Astrocyte (in vitro differentiated cells and primary cell): ENCODE data around the gene ABCC2. TPM values are rescaled to one million over a fixed set of nuclear protein-coding genes. Genes with fewer than 3 reads are reported as not detected.
"Not testable (repeated sequence)": the region's sequence is repeated elsewhere in the genome, so short reads cannot be mapped to it uniquely, and the experiment has no call there.

Source experiments
- DNase-seq: peaks from one replicate; pipeline ENCODE4 v3.0.0-alpha.2; 2010; ENCODE audit warnings: low read depth
- FAIRE-seq: peaks from 2 replicates; lab custom pipeline; 2011; peaks lifted over from hg19 to GRCh38; lab: Jason Lieb, UNC
- H2AFZ ChIP-seq: 2 replicates; pipeline ENCODE4 v1.6.0; 2012; ENCODE audit warnings: low read depth, low read length, inconsistent platforms
- H3K27ac ChIP-seq: 2 replicates; pipeline ENCODE4 v1.5.1; 2011; ENCODE audit warnings: low read depth, low read length, inconsistent platforms
- H3K27me3 ChIP-seq: 2 replicates; pipeline ENCODE4 v1.6.0; 2011; ENCODE audit warnings: low read length, inconsistent platforms; ENCODE audit not compliant: insufficient read depth
- H3K36me3 ChIP-seq: 2 replicates; pipeline ENCODE4 v1.5.1; 2011; ENCODE audit warnings: low read length, inconsistent platforms; ENCODE audit not compliant: insufficient read depth
- H3K4me1 ChIP-seq: 2 replicates; pipeline ENCODE4 v1.5.1; 2011; ENCODE audit warnings: low read length, inconsistent platforms; ENCODE audit not compliant: insufficient read depth
- H3K4me2 ChIP-seq: 2 replicates; pipeline ENCODE4 v1.6.0; 2012; ENCODE audit warnings: low read length, inconsistent platforms
- H3K4me3 ChIP-seq: 2 replicates; pipeline ENCODE4 v1.5.1; 2011; ENCODE audit warnings: low read depth, mild to moderate bottlenecking, low read length, inconsistent platforms; ENCODE audit not compliant: insufficient read depth
- H3K79me2 ChIP-seq: 2 replicates; pipeline ENCODE4 v1.6.0; 2012; ENCODE audit warnings: mild to moderate bottlenecking, low read length, inconsistent platforms; ENCODE audit not compliant: insufficient read depth
- H3K9ac ChIP-seq: 2 replicates; pipeline ENCODE4 v1.6.0; 2012; ENCODE audit warnings: mild to moderate bottlenecking, low read length, inconsistent platforms
- H3K9me3 ChIP-seq: 2 replicates; pipeline ENCODE4 v1.5.1; 2012; ENCODE audit warnings: low read depth, mild to moderate bottlenecking, low read length, inconsistent platforms; ENCODE audit not compliant: insufficient read depth
- H4K20me1 ChIP-seq: 2 replicates; pipeline ENCODE4 v1.6.0; 2012; ENCODE audit warnings: low read length, inconsistent platforms; ENCODE audit not compliant: insufficient read depth
- H3K27ac Mint-ChIP-seq: one replicate; pipeline ENCODE4 v1.8.0; 2021; ENCODE audit warnings: mild to moderate bottlenecking, mixed read lengths; ENCODE audit not compliant: unreplicated experiment
- H3K27me3 Mint-ChIP-seq: one replicate; pipeline ENCODE4 v1.8.0; 2021; ENCODE audit warnings: low read depth, mixed read lengths; ENCODE audit not compliant: unreplicated experiment
- H3K36me3 Mint-ChIP-seq: one replicate; pipeline ENCODE4 v1.8.0; 2021; ENCODE audit warnings: low read depth, mixed read lengths; ENCODE audit not compliant: unreplicated experiment
- H3K4me1 Mint-ChIP-seq: one replicate; pipeline ENCODE4 v1.8.0; 2021; ENCODE audit warnings: low read depth, mixed read lengths; ENCODE audit not compliant: unreplicated experiment
- H3K4me3 Mint-ChIP-seq: one replicate; pipeline ENCODE4 v1.8.0; 2021; ENCODE audit warnings: mild to moderate bottlenecking, moderate library complexity, mixed read lengths; ENCODE audit not compliant: unreplicated experiment
- H3K9me3 Mint-ChIP-seq: one replicate; pipeline ENCODE4 v1.8.0; 2021; ENCODE audit warnings: mild to moderate bottlenecking, mixed read lengths; ENCODE audit not compliant: unreplicated experiment
- CTCF ChIP-seq: IDR thresholded peaks from 2 replicates; pipeline ENCODE4 v1.5.1; 2011; ENCODE audit warnings: low read depth, mild to moderate bottlenecking, inconsistent platforms, low read length, moderate library complexity; ENCODE audit not compliant: insufficient read depth
- EZH2 ChIP-seq: IDR thresholded peaks from 2 replicates; pipeline ENCODE4 v1.6.1; 2012; ENCODE audit warnings: mild to moderate bottlenecking, low read length, inconsistent platforms; ENCODE audit not compliant: insufficient read depth
- total RNA-seq: library from RNA; stranded (reverse); gene quantifications from 2 replicates; pipeline ENCODE4 v1.2.1, GENCODE V29; 2021

The ABCC2 gene
- total RNA-seq, 1 donor from 2014 or later, result 0.59 TPM

- no peaks in the 10 kb centered on the region for H3K27me3 Mint-ChIP-seq
- no peak for DNase-seq
- Histone ChIP-seq H3K27me3 (no peaks in the 10 kb centered on the region), H3K4me2 (no peak overlapping the region), H2AFZ (no peak overlapping the region), H3K79me2 (no peaks in the 10 kb centered on the region), H3K4me1 (no peaks in the 10 kb centered on the region), H3K9ac (no peak overlapping the region), H3K36me3 (peaks cover 44% of the 10 kb centered on the region), H3K4me3 (no peak overlapping the region), H3K9me3 (no peaks in the 10 kb centered on the region), H3K27ac (no peak overlapping the region), H4K20me1 (no peaks in the 10 kb centered on the region)
- H3K4me1 Mint-ChIP-seq, result peaks cover 4% of the 10 kb centered on the region
- no peak for FAIRE-seq
- H3K9me3 Mint-ChIP-seq, result peaks cover 8% of the 10 kb centered on the region
- H3K27ac Mint-ChIP-seq, result no peak overlapping the region
- TF ChIP-seq CTCF (no peak), EZH2 (no peak)
- H3K4me3 Mint-ChIP-seq, result no peak overlapping the region
- peaks cover 22% of the 10 kb centered on the region for H3K36me3 Mint-ChIP-seq
These were observed 39.7 kb upstream of the ABCC2 start for GRCh38 chr10:99742701-99743100.

- Mint-ChIP-seq H3K9me3 (peaks cover 8% of the 10 kb centered on the region), H3K4me3 (no peak overlapping the region), H3K4me1 (peaks cover 8% of the 10 kb centered on the region), H3K36me3 (peaks cover 22% of the 10 kb centered on the region), H3K27ac (no peak overlapping the region), H3K27me3 (no peaks in the 10 kb centered on the region)
- H3K9me3 ChIP-seq, result no peaks in the 10 kb centered on the region
- H3K27ac ChIP-seq, result no peak overlapping the region
- H2AFZ ChIP-seq, result no peak overlapping the region
- H3K4me3 ChIP-seq, result no peak overlapping the region
- FAIRE-seq (no peak), DNase-seq (no peak)
- H3K36me3 ChIP-seq, result peaks cover 47% of the 10 kb centered on the region
- H3K27me3 ChIP-seq, result no peaks in the 10 kb centered on the region
- no peak for TF ChIP-seq CTCF
- no peak for TF ChIP-seq EZH2
- H3K79me2 ChIP-seq, result no peaks in the 10 kb centered on the region
- H3K9ac ChIP-seq, result no peak overlapping the region
- no peak overlapping the region for H3K4me2 ChIP-seq
- no peaks in the 10 kb centered on the region for H3K4me1 ChIP-seq
- H4K20me1 ChIP-seq, result no peaks in the 10 kb centered on the region
These were observed 38.6 kb upstream of the ABCC2 start for GRCh38 chr10:99743841-99744240.

GRCh38 chr10:99746166-99746565 is 36.3 kb upstream of the ABCC2 start:
- H3K27me3 ChIP-seq, H3K9me3 ChIP-seq, H3K4me3 ChIP-seq, FAIRE-seq, H3K27me3 Mint-ChIP-seq, H3K79me2 ChIP-seq, H4K20me1 ChIP-seq, H3K4me2 ChIP-seq, H3K9ac ChIP-seq, H3K4me1 ChIP-seq, H3K4me3 Mint-ChIP-seq, H3K4me1 Mint-ChIP-seq, H2AFZ ChIP-seq, DNase-seq, H3K9me3 Mint-ChIP-seq, H3K27ac ChIP-seq, H3K27ac Mint-ChIP-seq: not testable (repeated sequence)
- peaks cover 11% of the 10 kb centered on the region for H3K36me3 Mint-ChIP-seq
- peaks cover 40% of the 10 kb centered on the region for H3K36me3 ChIP-seq
